HG02623 (cell line): ENCODE measurements around the gene FBLN1.
"Not testable (repeated sequence)": the region's sequence is repeated elsewhere in the genome, so short reads cannot be mapped to it uniquely, and the experiment has no call there.

ENCODE experiments used
- ATAC-seq: cut with Tn5 transposase; IDR thresholded peaks from one replicate; pipeline ENCODE4 v1.9.1; 2021; ENCODE audit warnings: moderate library complexity; ENCODE audit not compliant: unreplicated experiment

The FBLN1 gene

DNA sequence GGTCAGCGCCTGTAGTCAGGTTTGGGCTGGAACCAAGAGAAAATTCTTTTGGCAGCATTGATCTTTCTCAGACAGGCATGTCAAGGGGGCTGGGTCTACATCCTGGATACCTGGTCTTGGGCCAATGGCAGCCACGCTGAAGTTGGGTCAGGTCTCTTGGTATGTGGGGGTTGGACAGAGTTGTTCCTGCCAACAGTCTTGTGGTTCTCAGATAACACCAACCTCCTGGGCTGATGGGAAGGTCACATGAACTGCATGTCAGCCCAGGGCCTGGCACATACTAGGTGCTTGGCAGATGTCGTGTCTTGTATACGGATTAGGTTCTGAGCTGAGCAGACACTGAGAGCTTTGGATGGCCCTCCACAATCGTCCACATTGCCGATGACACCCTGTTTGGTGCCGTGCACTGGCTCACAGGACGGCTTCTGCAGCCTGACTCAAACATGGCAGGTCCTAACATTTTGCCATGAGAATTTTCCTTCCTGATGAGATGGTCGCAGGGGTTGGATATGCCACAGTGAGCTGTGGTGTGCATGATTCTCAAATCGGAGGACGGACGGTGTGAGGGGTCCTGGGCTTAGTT, 42.0 kb downstream of the FBLN1 start:
- no peak for ATAC-seq

DNA sequence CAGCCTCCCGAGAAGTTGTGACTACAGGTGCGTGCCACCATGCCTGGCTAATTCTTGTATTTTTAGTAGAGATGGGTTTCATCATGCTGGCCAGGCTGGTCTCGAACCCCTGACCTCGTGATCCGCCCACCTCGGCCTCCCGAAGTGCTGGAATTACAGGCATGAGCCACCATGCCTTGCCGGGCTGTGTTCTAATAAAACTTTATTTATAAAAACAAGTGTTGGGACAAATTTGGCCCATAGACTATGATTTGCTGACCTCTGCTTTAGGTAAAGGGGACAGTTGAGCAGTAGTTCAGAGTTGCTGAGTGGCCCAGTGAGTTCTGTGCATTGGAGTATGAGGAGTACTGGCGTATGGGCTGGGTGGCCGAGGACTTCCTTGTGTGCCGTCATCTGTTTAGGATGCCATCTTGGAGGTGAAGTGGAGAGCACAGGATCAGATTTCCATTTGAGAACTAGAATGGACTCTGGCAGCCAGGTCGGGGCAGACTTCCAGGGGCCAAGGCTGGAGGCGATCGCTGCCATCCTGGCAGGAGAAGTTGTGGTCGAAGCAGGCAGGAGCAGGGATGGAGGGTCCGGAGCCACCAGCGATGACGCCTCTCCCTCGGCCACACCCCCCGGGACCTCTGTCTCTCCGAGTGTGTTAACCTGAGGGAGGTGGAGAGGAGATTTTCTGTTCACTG, 43.8 kb downstream of the FBLN1 start:
- ATAC-seq = no peak

- ATAC-seq = no peak
Measured at GRCh38 chr22:45547016-45547345, 44.3 kb downstream of the FBLN1 start.

- no peak for ATAC-seq
Measured at GRCh38 chr22:45547731-45548130, 45.0 kb downstream of the FBLN1 start.

DNA sequence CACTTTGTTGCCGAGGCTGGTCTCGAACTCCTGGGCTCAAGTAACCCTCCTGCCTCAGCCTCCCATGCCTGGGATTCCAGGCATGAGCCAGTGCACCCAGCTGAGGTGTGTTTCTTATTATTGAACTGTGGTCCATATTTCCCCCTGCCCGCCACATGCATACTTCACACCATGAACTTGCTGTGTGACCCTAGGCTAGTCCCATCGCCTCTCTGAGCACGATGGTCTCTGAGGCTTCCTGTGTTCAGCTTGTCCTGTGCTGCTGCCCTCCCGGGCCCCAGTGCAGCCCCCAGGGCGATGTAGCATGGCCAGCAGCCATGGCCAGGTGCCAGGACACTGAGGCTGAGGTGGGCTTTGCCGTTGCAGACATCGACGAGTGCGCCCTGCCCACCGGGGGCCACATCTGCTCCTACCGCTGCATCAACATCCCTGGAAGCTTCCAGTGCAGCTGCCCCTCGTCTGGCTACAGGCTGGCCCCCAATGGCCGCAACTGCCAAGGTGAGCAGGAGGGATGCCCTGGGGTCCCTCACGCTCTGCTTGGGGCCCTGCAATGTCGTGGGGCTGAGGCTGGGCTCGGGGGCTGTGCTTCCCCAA, 45.7 kb downstream of the FBLN1 start:
- no peak for ATAC-seq

DNA sequence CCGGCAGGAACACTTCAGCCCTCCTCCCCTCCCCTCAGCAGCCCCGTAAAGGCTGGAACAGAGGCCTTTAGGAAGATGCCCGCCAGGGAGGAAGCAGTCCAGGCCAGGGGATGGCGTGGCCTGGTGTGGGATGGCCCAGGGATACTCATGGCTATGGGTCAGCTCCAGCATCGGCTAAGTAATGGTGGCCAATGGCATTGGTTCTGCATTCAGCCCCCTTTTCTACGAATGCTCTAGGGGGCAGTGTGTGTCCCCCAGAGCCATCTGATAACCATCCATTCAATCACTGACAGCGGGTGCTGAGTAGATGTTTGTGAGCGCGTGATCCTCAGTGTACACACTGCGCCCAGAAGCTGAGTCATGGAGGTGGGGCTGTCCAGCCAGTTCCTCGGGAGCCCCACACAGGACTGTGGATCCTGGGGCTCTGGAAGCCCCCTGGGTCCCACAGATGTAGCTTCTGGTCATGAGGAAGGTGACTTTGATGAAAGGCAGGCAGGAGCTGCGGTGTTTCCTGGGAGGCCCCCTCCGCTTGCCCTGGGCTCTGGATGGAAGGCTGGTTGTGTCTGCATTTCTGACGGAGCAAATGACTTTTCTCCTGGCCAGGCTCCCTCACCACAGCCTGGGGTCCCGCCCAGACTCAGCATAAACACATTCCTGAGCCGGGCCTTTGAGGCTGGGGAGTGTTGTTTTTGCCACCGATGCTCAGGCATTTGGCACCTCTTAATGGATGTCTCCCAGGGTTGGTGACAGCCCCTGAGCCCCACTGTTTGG, 46.5 kb downstream of the FBLN1 start:
- ATAC-seq = no peak

GRCh38 chr22:45549762-45550378, 47.2 kb downstream of the FBLN1 start:
- no peak for ATAC-seq

- ATAC-seq = no peak
Measured at GRCh38 chr22:45550416-45550815, 47.7 kb downstream of the FBLN1 start.

GRCh38 chr22:45550891-45551290, 48.2 kb downstream of the FBLN1 start:
- no peak for ATAC-seq

GRCh38 chr22:45551310-45552016, 48.8 kb downstream of the FBLN1 start:
- ATAC-seq = no peak

GRCh38 chr22:45552017-45552411, 49.3 kb downstream of the FBLN1 start:
- ATAC-seq = no peak

- ATAC-seq = no peak
Measured at GRCh38 chr22:45552580-45553350, 50.1 kb downstream of the FBLN1 start.

DNA sequence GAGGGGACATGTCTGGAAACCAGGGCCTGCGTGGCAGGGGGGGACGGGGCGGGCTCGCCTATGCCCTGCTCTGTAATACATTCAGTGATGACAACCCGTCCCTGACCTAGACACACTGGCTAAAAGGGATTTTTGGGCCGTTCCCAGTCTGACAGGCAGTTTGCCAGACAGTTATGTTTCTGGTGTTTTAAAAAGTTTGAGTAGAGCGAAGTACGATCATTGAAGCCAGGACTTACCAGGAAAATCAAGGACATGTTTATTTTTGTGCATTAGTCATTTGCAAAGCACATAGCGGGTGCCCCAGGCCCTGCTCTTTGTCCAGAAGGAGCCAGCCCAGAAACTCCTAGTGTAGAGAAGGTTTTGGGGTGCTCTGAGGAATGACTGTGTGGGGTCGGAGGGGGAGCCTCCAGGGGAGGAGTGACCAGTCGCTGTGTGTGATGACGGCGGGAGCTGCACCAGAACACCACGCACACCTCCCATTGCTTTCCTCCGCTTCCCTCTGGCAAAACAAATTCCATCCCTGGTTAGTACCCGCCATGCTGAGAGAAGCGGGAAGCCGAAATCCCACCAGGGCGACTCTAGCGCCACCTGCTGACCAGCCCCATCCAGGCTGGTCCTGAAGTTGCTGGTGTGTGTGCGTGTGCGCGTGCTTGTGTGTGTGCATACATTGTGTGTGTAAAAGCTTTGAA, 50.8 kb downstream of the FBLN1 start:
- no peak for ATAC-seq

- ATAC-seq = no peak
Measured at GRCh38 chr22:45554040-45554406, 51.3 kb downstream of the FBLN1 start.

DNA sequence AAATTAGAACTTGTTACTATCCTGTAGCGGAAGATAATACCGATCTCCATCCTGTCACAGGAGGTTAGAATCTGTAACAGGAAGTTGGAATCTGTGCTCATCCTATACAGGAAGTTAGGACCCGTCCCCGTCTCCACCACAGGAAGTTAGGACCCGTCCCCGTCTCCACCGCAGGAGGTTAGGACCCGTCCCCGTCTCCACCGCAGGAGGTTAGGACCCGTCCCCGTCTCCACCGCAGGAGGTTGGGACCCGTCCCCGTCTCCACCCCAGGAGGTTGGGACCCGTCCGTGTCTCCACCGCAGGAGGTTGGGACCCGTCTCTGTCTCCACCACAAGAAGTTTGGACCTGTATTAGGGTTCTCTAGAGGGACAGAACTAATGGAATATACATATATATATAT, 52.2 kb downstream of the FBLN1 start:
- ATAC-seq = no peak

DNA sequence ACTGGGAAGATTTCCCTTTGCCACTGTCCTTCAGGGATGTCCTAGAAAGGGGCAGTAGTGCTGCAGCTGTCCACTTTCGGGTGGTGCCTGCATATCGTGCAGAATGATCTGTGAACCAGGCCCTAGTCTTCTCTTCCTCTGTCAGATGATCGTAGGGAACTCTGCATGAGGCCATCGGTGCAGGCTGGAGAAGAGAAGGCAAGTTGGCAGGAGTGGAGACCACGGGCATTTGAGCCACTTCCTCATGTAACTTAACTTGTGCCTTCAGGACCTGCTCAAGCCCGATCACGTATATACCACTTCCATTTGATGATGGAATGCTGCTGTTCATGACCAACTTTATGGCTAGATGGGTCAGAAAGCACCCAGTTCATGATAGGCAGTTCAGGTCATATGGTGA, 55.2 kb downstream of the FBLN1 start:
- not testable (repeated sequence) for ATAC-seq

DNA sequence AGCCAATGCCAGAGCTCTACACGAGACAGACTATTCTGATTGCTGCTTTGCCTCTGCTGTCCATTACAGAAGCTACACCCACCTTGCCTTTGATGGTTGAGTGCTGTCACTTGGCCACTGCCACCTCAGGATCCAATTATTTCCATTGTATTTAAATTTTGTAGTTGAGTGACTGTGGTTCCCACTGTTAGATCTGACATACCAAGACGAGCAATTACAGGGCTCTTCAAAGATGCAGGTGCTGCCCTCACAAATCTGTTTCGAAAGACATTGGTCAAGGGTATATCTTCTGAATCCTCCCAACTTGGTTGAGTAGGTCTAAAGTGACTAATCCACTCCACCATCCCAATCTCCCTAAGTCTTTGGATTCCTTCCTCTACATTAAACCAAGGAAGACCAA, 57.4 kb downstream of the FBLN1 start:
- ATAC-seq = not testable (repeated sequence)

- not testable (repeated sequence) for ATAC-seq
Measured at GRCh38 chr22:45560761-45561160, 58.1 kb downstream of the FBLN1 start.

DNA sequence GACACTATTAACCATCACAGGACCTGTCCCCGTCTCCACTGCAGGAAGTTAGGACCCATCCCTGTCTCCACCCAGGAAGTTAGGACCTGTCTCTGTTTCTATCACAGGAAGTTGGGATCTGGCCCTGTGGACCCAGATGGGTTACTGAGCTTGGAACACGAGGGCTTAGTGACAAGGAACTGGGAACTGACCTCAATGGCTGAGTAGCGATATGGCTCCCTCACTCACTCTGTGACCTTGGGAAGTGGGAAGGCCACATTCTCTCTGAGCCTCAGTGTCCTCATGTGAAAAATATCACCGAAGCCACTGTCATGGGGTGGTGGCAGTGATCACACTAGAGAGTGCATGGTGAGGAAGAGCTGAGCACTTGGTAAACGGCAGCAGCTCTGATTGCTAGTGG, 59.4 kb downstream of the FBLN1 start:
- ATAC-seq = no peak
